H1 (cell line): Measurements from ENCODE around the gene PRR30. TPM values are rescaled to one million over a fixed set of nuclear protein-coding genes. Genes with fewer than 3 reads are reported as not detected.

Experiments used
- CTCF ChIA-PET: fragments of 300-600 bp; sonication (Branson Sonifier 250); formaldehyde crosslinking; loops from one replicate; lab custom pipeline; 2021; ENCODE audit not compliant: partially characterized antibody; lab: Charles Lee
- POLR2A ChIA-PET: fragments of 300-600 bp; sonication (Branson Sonifier 250); formaldehyde crosslinking; loops from one replicate; lab custom pipeline; 2021; ENCODE audit warnings: inconsistent platforms; ENCODE audit not compliant: partially characterized antibody; lab: Charles Lee
- DNase-seq, 2 experiments: peaks; one replicate each; pipeline versions ENCODE4 v3.0.0 to v3.0.0-alpha.2; 2010 to 2022; ENCODE audit warnings: low spot score in 2 of 2, low read depth in 1 of 2, mixed read lengths in 1 of 2
- FAIRE-seq: peaks from 2 replicates; lab custom pipeline; 2011; peaks lifted over from hg19 to GRCh38; lab: Jason Lieb, UNC
- H2AFZ ChIP-seq: 2 replicates; pipeline ENCODE4 v1.8.1; 2012; ENCODE audit warnings: low read length, inconsistent platforms
- H2AK5ac ChIP-seq: 2 replicates; pipeline ENCODE4 v1.6.1; 2013; ENCODE audit warnings: low read depth, low read length
- H2BK120ac ChIP-seq: replicated peaks from 2 replicates; pipeline ENCODE3; 2013; ENCODE audit warnings: low read depth, low read length, inconsistent platforms
- H2BK12ac ChIP-seq: 2 replicates; pipeline ENCODE4 v1.6.1; 2013; ENCODE audit warnings: low read depth, low read length
- H2BK15ac ChIP-seq: 2 replicates; pipeline ENCODE4 v1.6.1; 2013; ENCODE audit warnings: low read length
- H2BK20ac ChIP-seq: 2 replicates; pipeline ENCODE4 v1.6.1; 2013; ENCODE audit warnings: low read length
- H2BK5ac ChIP-seq: 2 replicates; pipeline ENCODE4 v1.6.1; 2013; ENCODE audit warnings: low read depth, low read length
- H3K14ac ChIP-seq: 2 replicates; pipeline ENCODE4 v1.6.1; 2013; ENCODE audit warnings: inconsistent platforms; ENCODE audit not compliant: insufficient read length
- H3K18ac ChIP-seq: 2 replicates; pipeline ENCODE4 v1.6.1; 2013; ENCODE audit warnings: low read length; ENCODE audit errors: extremely low read depth
- H3K23ac ChIP-seq: 2 replicates; pipeline ENCODE4 v1.6.1; 2013; ENCODE audit warnings: inconsistent platforms; ENCODE audit not compliant: insufficient read length
- H3K23me2 ChIP-seq: 2 replicates; pipeline ENCODE4 v1.6.1; 2013; ENCODE audit warnings: low read depth, low read length
- H3K27ac ChIP-seq: 2 replicates; pipeline ENCODE4 v1.6.1; 2011; ENCODE audit warnings: low read depth, low read length, inconsistent platforms
- H3K27me3 ChIP-seq, 4 experiments: replicated peaks in 1 of 4; 1 replicate in 1 of 4; 2 replicates in 3 of 4; pipeline versions ENCODE4 v1.6.1 to v1.8.1; 2011 to 2013; ENCODE audit warnings: low read length in 3 of 4, mild to moderate bottlenecking in 3 of 4, inconsistent platforms in 2 of 4, mixed read lengths in 2 of 4, moderate library complexity in 1 of 4; ENCODE audit not compliant: control insufficient read depth in 3 of 4, insufficient read depth in 3 of 4; ENCODE audit errors: extremely low read depth in 1 of 4
- H3K36me3 ChIP-seq, 4 experiments: 2 replicates each; pipeline versions ENCODE4 v1.6.1 to v1.8.1; 2011 to 2013; ENCODE audit warnings: mild to moderate bottlenecking in 4 of 4, low read length in 3 of 4, moderate library complexity in 2 of 4, control low read depth in 1 of 4, inconsistent platforms in 1 of 4; ENCODE audit not compliant: insufficient read depth in 4 of 4, control insufficient read depth in 2 of 4
- H3K4ac ChIP-seq: replicated peaks from 2 replicates; pipeline ENCODE3; 2013; ENCODE audit warnings: low read length, low read depth, mixed read lengths, inconsistent platforms; ENCODE audit not compliant: insufficient read length
- H3K4me1 ChIP-seq, 4 experiments: replicated peaks in 1 of 4; 1 replicate in 1 of 4; 2 replicates in 3 of 4; pipeline versions ENCODE4 v1.6.1 to v1.8.1; 2011 to 2013; ENCODE audit warnings: low read length in 3 of 4, inconsistent platforms in 2 of 4, mixed read lengths in 1 of 4; ENCODE audit not compliant: insufficient read depth in 4 of 4, control insufficient read depth in 3 of 4
- H3K4me2 ChIP-seq, 2 experiments: 2 replicates each; pipeline versions ENCODE4 v1.6.1 to v1.8.1; 2011 to 2013; ENCODE audit warnings: low read depth in 2 of 2, low read length in 2 of 2, control low read depth in 1 of 2, inconsistent platforms in 1 of 2, mild to moderate bottlenecking in 1 of 2; ENCODE audit not compliant: insufficient read depth in 1 of 2
- H3K4me3 ChIP-seq, 4 experiments: fragments of 200-600, 300-600 bp in 1 of 4; sonication (generic), shearing (Covaris generic), sonication (Bioruptor Twin) in 1 of 4; 2 replicates each; pipeline versions ENCODE4 v1.5.1 to v1.8.1; 2011 to 2016; ENCODE audit warnings: low read length in 4 of 4, low read depth in 3 of 4, control low read depth in 2 of 4, inconsistent platforms in 2 of 4, mild to moderate bottlenecking in 2 of 4, mixed read lengths in 1 of 4, moderate library complexity in 1 of 4; ENCODE audit not compliant: insufficient read depth in 2 of 4; ENCODE audit errors: extremely low read depth in 1 of 4
- H3K56ac ChIP-seq: replicated peaks from 2 replicates; pipeline ENCODE3; 2013; ENCODE audit warnings: low read depth, mild to moderate bottlenecking, mixed read lengths, low read length, inconsistent platforms; ENCODE audit not compliant: insufficient read length
- H3K79me1 ChIP-seq: 2 replicates; pipeline ENCODE4 v1.6.1; 2013; ENCODE audit warnings: low read depth, low read length, control low read depth
- H3K79me2 ChIP-seq, 2 experiments: 2 replicates each; pipeline versions ENCODE4 v1.6.1 to v1.8.1; 2012 to 2013; ENCODE audit warnings: low read length in 2 of 2, mild to moderate bottlenecking in 2 of 2, inconsistent platforms in 1 of 2; ENCODE audit not compliant: insufficient read depth in 2 of 2, control insufficient read depth in 1 of 2
- H3K9ac ChIP-seq, 4 experiments: replicated peaks in 1 of 4; 1 replicate in 1 of 4; 2 replicates in 3 of 4; pipeline versions ENCODE4 v1.6.1 to v1.8.1; 2011 to 2013; ENCODE audit warnings: low read depth in 3 of 4, low read length in 3 of 4, control low read depth in 2 of 4, mild to moderate bottlenecking in 2 of 4, moderate library complexity in 2 of 4, inconsistent platforms in 1 of 4; ENCODE audit errors: extremely low read depth in 1 of 4
- H3K9me3 ChIP-seq, 2 experiments: 2 replicates each; pipeline versions ENCODE4 v1.6.1 to v1.8.1; 2012 to 2013; ENCODE audit warnings: mild to moderate bottlenecking in 2 of 2, moderate library complexity in 2 of 2, control low read depth in 1 of 2, inconsistent platforms in 1 of 2, low read depth in 1 of 2, low read length in 1 of 2, mixed read lengths in 1 of 2; ENCODE audit not compliant: insufficient read depth in 2 of 2
- H4K20me1 ChIP-seq, 2 experiments: replicated peaks in 1 of 2; 2 replicates each; pipeline versions ENCODE3 to v1.8.1; 2011 to 2013; ENCODE audit warnings: inconsistent platforms in 2 of 2, low read length in 2 of 2, mild to moderate bottlenecking in 1 of 2; ENCODE audit not compliant: insufficient read depth in 2 of 2, control insufficient read depth in 1 of 2
- H4K5ac ChIP-seq: 2 replicates; pipeline ENCODE4 v1.6.1; 2013; ENCODE audit warnings: low read length, low read depth, mixed read lengths, inconsistent platforms; ENCODE audit not compliant: insufficient read length
- H4K8ac ChIP-seq: 2 replicates; pipeline ENCODE4 v1.8.0; 2013; ENCODE audit warnings: mild to moderate bottlenecking, moderate library complexity, low read length, inconsistent platforms; ENCODE audit not compliant: insufficient read depth; ENCODE audit errors: extremely low read depth
- H4K91ac ChIP-seq: replicated peaks from 2 replicates; pipeline ENCODE3; 2013; ENCODE audit warnings: low read length, mixed read lengths, inconsistent platforms; ENCODE audit not compliant: insufficient read length
- BCL11A ChIP-seq, 2 experiments: IDR thresholded peaks; one replicate each; pipeline ENCODE4 v1.6.1; 2011; ENCODE audit warnings: low read depth in 2 of 2, low read length in 2 of 2, mild to moderate bottlenecking in 2 of 2
- RAD21 ChIP-seq, 2 experiments: IDR thresholded peaks in 1 of 2; conservative IDR thresholded peaks in 1 of 2; 2 replicates each; pipeline ENCODE4 v1.6.1; 2011; ENCODE audit warnings: low read depth in 2 of 2, low read length in 2 of 2, improper control_type of control experiment in 1 of 2, inconsistent platforms in 1 of 2, mild to moderate bottlenecking in 1 of 2, moderate library complexity in 1 of 2
- SIN3A ChIP-seq, 2 experiments: IDR thresholded peaks in 1 of 2; conservative IDR thresholded peaks in 1 of 2; 2 replicates each; pipeline ENCODE4 v1.6.1; 2011 to 2012; ENCODE audit warnings: low read length in 2 of 2, improper control_type of control experiment in 1 of 2, low read depth in 1 of 2, mild to moderate bottlenecking in 1 of 2
- TEAD4 ChIP-seq: IDR thresholded peaks from 2 replicates; pipeline ENCODE4 v1.6.1; 2012; ENCODE audit warnings: low read depth, low read length, inconsistent platforms, mixed read lengths
- WGBS, 2 experiments: shearing (Covaris generic) in 1 of 2; methylation state at CpG; one replicate each; pipeline versions ENCODE4 v1.1.6 to v1.1.7; 2013 to 2015; ENCODE audit warnings: low lambda C conversion rate in 2 of 2, mixed read lengths in 2 of 2, inconsistent platforms in 1 of 2, low coverage in 1 of 2, missing lambda C conversion rate in 1 of 2; ENCODE audit not compliant: insufficient replicate concordance in 2 of 2, insufficient coverage in 1 of 2, insufficient read length in 1 of 2; ENCODE audit errors: extremely low coverage in 1 of 2, missing lambda C conversion rate in 1 of 2; 5-methylcytosine and 5-hydroxymethylcytosine counted together
- polyA plus RNA-seq, 7 experiments: library from polyadenylated mRNA; depleted of rRNA in 3 of 7; stranded (reverse) in 5 of 7; unstranded in 2 of 7; fragments of >200 nt in 5 of 7; fragments of 200-250 nt in 2 of 7; gene quantifications; 1 replicate in 5 of 7; 2 replicates in 1 of 7; 4 replicates in 1 of 7; pipeline versions ENCODE4 v1.2.1 to v1.2.3, GENCODE V29; 2011 to 2013; ENCODE audit warnings: missing spikeins in 2 of 7, mixed read lengths in 2 of 7
- total RNA-seq: library from RNA; stranded (reverse); fragmentation: NEBNext Ultra II Directional; extraction: Animal tissue kit (Norgen Biotek cat#: 25700); gene quantifications from 2 replicates; pipeline ENCODE4 v1.2.1, GENCODE V29; 2021

PRR30 gene
- total and polyA plus RNA-seq, 2 of the 8 experiments (the other 6 are each of a cell fraction or from before 2014, with no cell fraction given): not detected

DNA sequence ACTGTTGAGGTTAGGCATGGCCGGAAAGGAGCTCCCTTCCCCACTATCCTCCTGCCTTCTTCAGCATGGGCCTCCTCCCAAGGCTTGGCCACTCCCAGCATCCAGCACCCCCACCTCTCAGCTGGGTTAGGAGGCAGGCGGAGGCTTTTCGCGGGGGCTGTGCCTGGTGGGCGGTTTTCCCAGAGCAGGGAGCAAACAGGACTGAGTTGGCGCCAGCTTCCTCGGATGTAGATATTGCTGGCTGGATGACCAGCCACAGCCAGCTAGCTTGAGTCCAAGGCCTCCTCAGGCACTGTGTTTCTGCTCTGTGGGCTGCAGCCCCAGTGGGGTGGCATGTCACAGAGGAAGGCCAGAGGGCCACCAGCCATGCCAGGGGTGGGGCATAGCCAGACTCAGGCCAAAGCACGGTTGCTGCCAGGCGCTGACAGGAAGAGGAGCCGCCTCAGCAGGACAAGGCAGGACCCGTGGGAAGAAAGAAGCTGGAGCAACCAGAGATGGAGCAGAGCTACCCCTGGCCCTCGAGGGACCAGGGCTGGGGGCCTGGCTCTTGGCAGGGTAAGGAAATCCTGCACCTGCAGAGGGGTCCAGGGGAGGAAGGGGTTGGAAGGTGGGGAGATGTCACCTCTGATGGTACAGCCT, 9.7 kb upstream of the PRR30 start, which contains the start of gene TCF23:
TCF23 (plus strand) TSS at position 204 of the 639 bp plus-strand sequence; CDS start at position 334, 130 bp downstream.
- H3K79me1 ChIP-seq: no peaks in the 10 kb centered on the region
- POLR2A ChIA-PET: interaction anchor here (0.5 to 1.7 kb wide), 6 partner anchors 10 to 68 kb away, joined by 3 to 5 read pairs (median 4); partner anchors contain the start of genes PREB and PRR30
- H4K20me1 ChIP-seq: no peaks in the 10 kb centered on the region
- no peak within 1 kb of the TSS for H3K27ac ChIP-seq
- 0 out of 2 replicates have a peak within 1 kb of the TSS, but pooled peaks have one; percentile 2 for H2AFZ ChIP-seq
- H2AK5ac ChIP-seq: no peak within 1 kb of the TSS
- no peak within 1 kb of the TSS for H2BK20ac ChIP-seq
- no peak within 1 kb of the TSS for H3K14ac ChIP-seq
- H3K56ac ChIP-seq: no peak within 1 kb of the TSS
- no peak for TF ChIP-seq TEAD4
- no peak for TF ChIP-seq SIN3A (conservative IDR thresholded peaks at IDR 0.05 in 1 of 2, IDR thresholded peaks at IDR 0.05 in 1 of 2; ENCODE audit: low read depth in 1 of 2, low read length in 2 of 2)
- TF ChIP-seq BCL11A (IDR thresholded peaks at IDR 0.05; ENCODE audit: low read depth in 2 of 2, low read length in 2 of 2): no peak
- TF ChIP-seq RAD21 (IDR thresholded peaks at IDR 0.05 in 1 of 2, conservative IDR thresholded peaks at IDR 0.05 in 1 of 2; ENCODE audit: low read depth in 2 of 2, low read length in 2 of 2): no peak
- peak within 1 kb of the TSS; percentile 25; the same call in 1 of the 2 replicates for H4K8ac ChIP-seq
- H3K36me3 ChIP-seq: no peaks in the 10 kb centered on the region
- no peak within 1 kb of the TSS for H2BK15ac ChIP-seq
- H3K23me2 ChIP-seq: no peaks in the 10 kb centered on the region
- H3K4ac ChIP-seq: peak within 1 kb of the TSS; percentile 69
- DNase-seq: no peak
- CTCF ChIA-PET: interaction anchor here (1.0 to 5.6 kb wide), 5 partner anchors 17 to 131 kb away, joined by 3 to 27 read pairs (median 7); no protein-coding TSS in a partner anchor
- no peak within 1 kb of the TSS for H2BK5ac ChIP-seq
- H3K9me3 ChIP-seq: no peaks in the 10 kb centered on the region
- no peak within 1 kb of the TSS for H2BK120ac ChIP-seq
- no peak within 1 kb of the TSS for H3K4me2 ChIP-seq
- no peak within 1 kb of the TSS for H3K18ac ChIP-seq
- H2BK12ac ChIP-seq: peak within 1 kb of the TSS; percentile 27; the same call in 1 of the 2 replicates
- WGBS, 2 experiments: 92% methylated on average over 12 of the region's 12 CpGs; no CpG with 5 or more reads in 1 of the 2 experiments
- H3K23ac ChIP-seq: no peak within 1 kb of the TSS
- no peak within 1 kb of the TSS for H4K5ac ChIP-seq
- no peaks in the 10 kb centered on the region for H3K27me3 ChIP-seq
- H3K4me1 ChIP-seq: no peaks in the 10 kb centered on the region; a peak in 1 of 7 replicates
- H3K4me3 ChIP-seq: no peak within 1 kb of the TSS
- no peaks in the 10 kb centered on the region for H3K79me2 ChIP-seq
- no peak within 1 kb of the TSS for H3K9ac ChIP-seq
- H4K91ac ChIP-seq: no peak within 1 kb of the TSS
- no peak for FAIRE-seq
